HG03442 (cell line): Measurements from ENCODE around the gene SKA3.
A peak's percentile ranks its signal among the peaks of the same experiment; 100 is the strongest.
"Not testable (repeated sequence)": the region's sequence is repeated elsewhere in the genome, so short reads cannot be mapped to it uniquely, and the experiment has no call there.

Source experiments
- ATAC-seq: cut with Tn5 transposase; IDR thresholded peaks from one replicate; pipeline ENCODE4 v1.9.1; 2021; ENCODE audit warnings: mild to moderate bottlenecking, moderate library complexity; ENCODE audit not compliant: unreplicated experiment

Gene SKA3

GRCh38 chr13:21176215-21176981 is at the start of gene SKA3, which contains the start of gene MRPL57:
Gene SKA3, minus strand, starts transcription at chr13:21176552. Its CDS starts 75 bp downstream, at chr13:21176477.
Gene MRPL57, plus strand, starts transcription at chr13:21176658. Its CDS starts 259 bp downstream, at chr13:21176917.
- peak; percentile 88 for ATAC-seq

GRCh38 chr13:21225082-21225481 is 48.7 kb upstream of the SKA3 start:
- ATAC-seq: no peak

- ATAC-seq: no peak
Observed at GRCh38 chr13:21221268-21221667, 44.9 kb upstream of the SKA3 start.

- not testable (repeated sequence) for ATAC-seq
Observed at GRCh38 chr13:21219716-21220115, 43.4 kb upstream of the SKA3 start.

- ATAC-seq: peak; percentile 44
Observed at GRCh38 chr13:21219036-21219381, 42.7 kb upstream of the SKA3 start.

GRCh38 chr13:21218351-21219035 is 42.1 kb upstream of the SKA3 start:
- peak; percentile 96 for ATAC-seq

GRCh38 chr13:21216332-21216731 is 40.0 kb upstream of the SKA3 start:
- no peak for ATAC-seq

- not testable (repeated sequence) for ATAC-seq
Observed at GRCh38 chr13:21215419-21215818, 39.1 kb upstream of the SKA3 start.

GRCh38 chr13:21212138-21212775 is 35.9 kb upstream of the SKA3 start:
- no peak for ATAC-seq

GRCh38 chr13:21208652-21209154 is 32.4 kb upstream of the SKA3 start:
- ATAC-seq: no peak

GRCh38 chr13:21202767-21203531 is 26.6 kb upstream of the SKA3 start:
- ATAC-seq: no peak

- ATAC-seq: not testable (repeated sequence)
Observed at GRCh38 chr13:21201456-21202190, 25.3 kb upstream of the SKA3 start.

GRCh38 chr13:21198391-21198790 is 22.0 kb upstream of the SKA3 start:
- ATAC-seq: not testable (repeated sequence)

- not testable (repeated sequence) for ATAC-seq
Observed at GRCh38 chr13:21197606-21198225, 21.4 kb upstream of the SKA3 start.

- ATAC-seq: not testable (repeated sequence)
Observed at GRCh38 chr13:21194756-21195155, 18.4 kb upstream of the SKA3 start.

GRCh38 chr13:21186410-21186809 is 10.1 kb upstream of the SKA3 start:
- ATAC-seq: not testable (repeated sequence)

GRCh38 chr13:21181671-21182070 is 5.3 kb upstream of the SKA3 start:
- no peak for ATAC-seq

GRCh38 chr13:21176982-21177284 is 581 bp upstream of the SKA3 start:
- peak; percentile 26 for ATAC-seq

GRCh38 chr13:21175656-21176214 is 617 bp downstream of the SKA3 start:
- ATAC-seq: no peak
